Glutamatergic neuron (in vitro differentiated cells): ENCODE results near the gene CLDND2. TPM values are rescaled to one million over a fixed set of nuclear protein-coding genes. Genes with fewer than 3 reads are reported as not detected.
A peak's percentile ranks its signal among the peaks of the same experiment; 100 is the strongest.

Experiments
- DNase-seq: peaks from one replicate; pipeline ENCODE4 v3.0.0; 2022
- H3K27ac Mint-ChIP-seq: one replicate; pipeline ENCODE4 v1.8.0; 2020; ENCODE audit warnings: mild to moderate bottlenecking, mixed read lengths, inconsistent platforms; ENCODE audit not compliant: unreplicated experiment
- H3K27me3 Mint-ChIP-seq: one replicate; pipeline ENCODE4 v1.8.0; 2020; ENCODE audit warnings: mild to moderate bottlenecking, moderate library complexity, mixed read lengths, inconsistent platforms; ENCODE audit not compliant: unreplicated experiment
- H3K36me3 Mint-ChIP-seq: one replicate; pipeline ENCODE4 v1.8.0; 2020; ENCODE audit warnings: mild to moderate bottlenecking, mixed read lengths, inconsistent platforms; ENCODE audit not compliant: unreplicated experiment
- H3K4me1 Mint-ChIP-seq: one replicate; pipeline ENCODE4 v1.8.0; 2020; ENCODE audit warnings: mild to moderate bottlenecking, low read depth, mixed read lengths, inconsistent platforms; ENCODE audit not compliant: unreplicated experiment
- H3K4me3 Mint-ChIP-seq: one replicate; pipeline ENCODE4 v1.8.0; 2020; ENCODE audit warnings: mild to moderate bottlenecking, mixed read lengths, inconsistent platforms; ENCODE audit not compliant: unreplicated experiment
- H3K9me3 Mint-ChIP-seq: one replicate; pipeline ENCODE4 v1.8.0; 2020; ENCODE audit warnings: mild to moderate bottlenecking, moderate library complexity, mixed read lengths, inconsistent platforms; ENCODE audit not compliant: unreplicated experiment
- total RNA-seq: library from RNA; stranded (reverse); fragmentation: NEBNext Ultra II Directional; extraction: Animal tissue kit (Norgen Biotek cat#: 25700); gene quantifications from one replicate; pipeline ENCODE4 v1.2.1, GENCODE V29; 2021; ENCODE audit not compliant: unreplicated experiment
- TF ChIP-seq, protein P1 (sequence below): fragments of 200-600 bp; sonication (generic); IDR thresholded peaks from one replicate; pipeline ENCODE4 v1.5.0; 2021; ENCODE audit not compliant: partially characterized antibody, unreplicated experiment

The CLDND2 gene
- total RNA-seq, 1 donor from 2014 or later: not detected

DNA sequence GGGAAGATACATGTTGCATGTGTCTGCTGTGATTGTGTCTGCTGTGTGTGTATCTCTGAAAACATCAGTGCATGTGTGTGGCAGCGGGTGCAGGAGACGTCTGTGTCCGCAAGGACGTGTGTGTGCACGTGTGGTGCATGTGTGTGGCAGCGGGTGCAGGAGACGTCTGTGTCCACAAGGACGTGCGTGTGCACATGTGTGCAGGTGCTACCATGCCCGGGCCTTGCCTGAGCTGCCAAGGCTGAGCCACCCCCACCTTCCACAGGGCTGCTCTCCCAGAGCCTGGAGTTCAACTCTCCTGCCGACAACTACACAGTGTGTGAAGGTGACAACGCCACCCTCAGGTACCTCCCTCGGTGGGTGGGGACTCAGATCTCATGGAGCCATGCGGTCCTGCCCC, 47.0 kb downstream of the CLDND2 start:
- Mint-ChIP-seq H3K36me3 (peaks cover 4% of the 10 kb centered on the region), H3K27me3 (peaks cover 21% of the 10 kb centered on the region), H3K9me3 (peaks cover 11% of the 10 kb centered on the region), H3K4me1 (peaks cover 10% of the 10 kb centered on the region), H3K27ac (no peak overlapping the region), H3K4me3 (no peak overlapping the region)
- TF ChIP-seq, protein P1, sequence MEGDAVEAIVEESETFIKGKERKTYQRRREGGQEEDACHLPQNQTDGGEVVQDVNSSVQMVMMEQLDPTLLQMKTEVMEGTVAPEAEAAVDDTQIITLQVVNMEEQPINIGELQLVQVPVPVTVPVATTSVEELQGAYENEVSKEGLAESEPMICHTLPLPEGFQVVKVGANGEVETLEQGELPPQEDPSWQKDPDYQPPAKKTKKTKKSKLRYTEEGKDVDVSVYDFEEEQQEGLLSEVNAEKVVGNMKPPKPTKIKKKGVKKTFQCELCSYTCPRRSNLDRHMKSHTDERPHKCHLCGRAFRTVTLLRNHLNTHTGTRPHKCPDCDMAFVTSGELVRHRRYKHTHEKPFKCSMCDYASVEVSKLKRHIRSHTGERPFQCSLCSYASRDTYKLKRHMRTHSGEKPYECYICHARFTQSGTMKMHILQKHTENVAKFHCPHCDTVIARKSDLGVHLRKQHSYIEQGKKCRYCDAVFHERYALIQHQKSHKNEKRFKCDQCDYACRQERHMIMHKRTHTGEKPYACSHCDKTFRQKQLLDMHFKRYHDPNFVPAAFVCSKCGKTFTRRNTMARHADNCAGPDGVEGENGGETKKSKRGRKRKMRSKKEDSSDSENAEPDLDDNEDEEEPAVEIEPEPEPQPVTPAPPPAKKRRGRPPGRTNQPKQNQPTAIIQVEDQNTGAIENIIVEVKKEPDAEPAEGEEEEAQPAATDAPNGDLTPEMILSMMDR: no peak
- DNase-seq: no peak

DNA sequence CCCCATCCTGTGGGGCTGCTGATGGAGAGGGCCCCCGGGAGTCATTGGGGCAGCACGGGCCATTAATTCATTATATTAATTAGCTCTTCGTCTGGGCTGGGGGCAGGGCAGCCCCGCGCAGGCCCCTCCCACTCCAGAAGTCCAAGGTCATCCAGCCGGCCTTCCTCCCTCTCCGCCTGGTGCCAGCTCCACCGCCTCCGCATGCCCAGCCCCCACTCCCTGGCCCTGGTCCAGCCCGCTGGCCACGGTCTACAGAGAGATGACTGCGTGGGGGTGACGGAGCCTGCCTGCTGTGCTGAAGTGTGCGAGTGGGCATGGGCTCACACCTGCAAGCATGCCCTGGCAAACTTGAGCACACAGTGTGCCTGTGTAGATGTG, 48.5 kb downstream of the CLDND2 start:
- Mint-ChIP-seq H3K27ac (no peak overlapping the region), H3K4me3 (no peak overlapping the region), H3K9me3 (peaks cover 6% of the 10 kb centered on the region), H3K27me3 (peaks cover 17% of the 10 kb centered on the region), H3K36me3 (peaks cover 8% of the 10 kb centered on the region), H3K4me1 (peaks cover 10% of the 10 kb centered on the region)
- TF ChIP-seq, protein P1: no peak
- peak; percentile 42 for DNase-seq

DNA sequence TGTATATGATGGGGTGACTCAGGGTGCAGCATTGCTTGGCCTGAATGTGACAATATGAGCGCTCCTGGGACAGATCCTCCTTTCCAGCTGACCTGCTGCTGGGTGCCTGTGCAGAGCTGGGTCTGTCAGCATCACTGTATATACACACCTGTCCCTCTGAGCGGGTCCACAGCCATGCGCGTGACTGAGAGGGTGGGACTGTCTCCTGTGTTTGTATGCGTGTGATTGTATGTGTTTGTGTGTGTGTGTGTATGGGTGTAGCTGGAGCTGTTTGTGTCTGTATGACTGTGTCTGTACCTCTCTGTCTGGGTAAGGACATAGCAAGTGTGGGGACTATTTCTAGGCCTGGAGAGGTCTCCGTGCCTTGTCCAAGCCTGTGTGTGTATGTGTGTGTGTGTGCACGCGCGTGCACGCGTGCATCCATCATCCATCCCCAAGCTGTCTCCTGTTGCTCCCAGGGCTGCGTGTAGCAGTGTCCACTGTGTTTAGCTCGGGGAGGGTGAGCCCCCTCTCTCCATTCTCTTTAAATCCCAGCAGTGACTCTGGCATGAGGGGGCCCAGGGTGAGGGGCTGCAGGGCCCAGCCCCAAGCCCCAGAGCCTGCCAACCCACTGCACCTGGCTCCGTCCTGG, 49.0 kb downstream of the CLDND2 start:
- peaks cover 17% of the 10 kb centered on the region for H3K27me3 Mint-ChIP-seq
- H3K27ac Mint-ChIP-seq: no peak overlapping the region
- no peak overlapping the region for H3K4me3 Mint-ChIP-seq
- no peak for DNase-seq
- H3K9me3 Mint-ChIP-seq: peaks cover 9% of the 10 kb centered on the region
- H3K36me3 Mint-ChIP-seq: peaks cover 11% of the 10 kb centered on the region
- peaks cover 10% of the 10 kb centered on the region for H3K4me1 Mint-ChIP-seq
- TF ChIP-seq, protein P1: no peak

DNA sequence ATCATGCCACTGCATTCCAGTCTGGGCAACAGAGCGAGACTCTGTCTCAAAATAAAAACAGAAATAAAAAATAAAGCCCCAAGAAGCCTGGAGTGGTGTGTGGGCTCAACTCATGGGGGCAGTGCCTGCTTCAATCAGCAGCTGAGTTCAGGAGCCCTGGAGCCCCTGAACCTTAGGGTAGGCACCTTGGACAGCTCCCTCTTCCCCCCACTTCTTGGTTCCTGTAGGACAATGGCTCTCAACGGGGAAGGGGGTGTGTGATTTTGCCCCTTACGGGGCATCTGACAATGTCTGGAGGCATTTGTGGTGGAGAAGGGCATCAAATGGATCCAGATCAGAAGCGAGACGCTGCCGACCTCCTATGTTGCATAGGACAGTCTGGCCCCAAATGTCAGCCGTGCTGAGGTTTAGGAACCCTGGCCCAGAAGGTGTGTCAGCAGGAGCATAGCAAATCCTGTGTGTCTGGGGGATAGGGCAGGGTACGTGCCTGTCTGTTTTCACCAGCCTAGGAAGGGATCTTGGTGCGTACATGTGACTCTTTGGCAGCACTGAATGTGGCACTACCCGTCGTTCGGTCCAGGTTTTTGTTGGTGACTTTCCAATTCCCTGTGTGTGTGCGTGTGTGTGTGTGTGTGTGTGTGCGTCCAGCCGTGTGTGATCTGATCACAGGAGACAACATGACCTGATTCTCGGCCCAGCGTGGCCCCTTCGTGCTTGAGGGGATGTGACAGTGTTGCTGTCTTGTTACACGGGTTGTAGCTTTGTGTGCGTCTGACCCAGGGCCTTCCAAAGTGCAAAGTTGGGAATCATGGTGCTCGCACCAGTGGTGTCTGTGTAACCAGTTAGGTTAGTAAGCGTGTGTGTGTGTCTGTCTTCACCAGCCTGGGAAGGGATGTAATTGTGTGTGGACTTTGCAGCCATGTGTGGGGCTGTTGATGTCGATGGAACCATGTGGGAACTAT, 49.8 kb downstream of the CLDND2 start:
- Mint-ChIP-seq H3K4me3 (no peak overlapping the region), H3K27me3 (peaks cover 17% of the 10 kb centered on the region), H3K27ac (no peak overlapping the region), H3K36me3 (peaks cover 12% of the 10 kb centered on the region), H3K4me1 (peaks cover 10% of the 10 kb centered on the region), H3K9me3 (peaks cover 11% of the 10 kb centered on the region)
- no peak for DNase-seq
- TF ChIP-seq, protein P1: no peak

DNA sequence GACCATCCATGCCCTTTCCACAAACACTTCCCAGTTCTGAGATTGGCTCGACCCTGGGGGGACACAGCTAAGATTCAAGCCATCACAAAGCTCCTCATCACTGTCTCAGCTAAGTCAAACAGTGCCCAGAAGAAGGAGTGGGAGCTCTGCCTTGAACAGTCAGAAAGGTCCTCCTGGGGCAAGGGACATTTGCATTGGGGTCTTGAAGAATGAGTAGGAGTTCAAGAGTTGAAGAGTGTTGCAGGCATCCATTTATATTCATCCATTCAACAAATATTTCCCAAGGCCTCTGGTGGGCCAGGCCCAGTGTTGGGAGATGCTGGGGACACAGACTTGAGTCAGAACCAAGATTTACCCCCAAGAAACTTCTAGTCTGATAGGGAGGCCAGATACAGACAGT, 50.8 kb downstream of the CLDND2 start:
- peaks cover 17% of the 10 kb centered on the region for H3K36me3 Mint-ChIP-seq
- peaks cover 15% of the 10 kb centered on the region for H3K9me3 Mint-ChIP-seq
- peaks cover 15% of the 10 kb centered on the region for H3K4me1 Mint-ChIP-seq
- DNase-seq: no peak
- H3K27me3 Mint-ChIP-seq: peaks cover 20% of the 10 kb centered on the region
- H3K4me3 Mint-ChIP-seq: no peak overlapping the region
- TF ChIP-seq, protein P1: no peak
- no peak overlapping the region for H3K27ac Mint-ChIP-seq
